AG04450 (cell line): Measurements from ENCODE around the gene CDRT15L2. TPM values are rescaled to one million over a fixed set of nuclear protein-coding genes. Genes with fewer than 3 reads are reported as not detected.
"Not testable (repeated sequence)": the region's sequence is repeated elsewhere in the genome, so short reads cannot be mapped to it uniquely, and the experiment has no call there.

Experiments used
- CTCF ChIA-PET: fragments of 300-600, 350-600 bp; formaldehyde crosslinking; extraction: SDS; loops from one replicate; lab custom pipeline; 2022; ENCODE audit warnings: antibody characterized with exemption, inconsistent platforms; lab: Charles Lee
- POLR2A ChIA-PET: fragments of 350-600 bp; formaldehyde crosslinking; extraction: SDS; loops from one replicate; lab custom pipeline; 2021; ENCODE audit warnings: antibody characterized with exemption, inconsistent platforms; lab: Yijun Ruan, JAX
- DNase-seq: peaks from one replicate; pipeline ENCODE4 v3.0.0-alpha.2; 2011; ENCODE audit warnings: low read depth, low spot score
- H3K27ac ChIP-seq: one replicate; pipeline ENCODE4 v1.5.1; 2012; ENCODE audit warnings: low read depth, low read length, control low read depth
- H3K27me3 ChIP-seq: one replicate; pipeline ENCODE4 v1.6.0; 2012; ENCODE audit warnings: low read length; ENCODE audit not compliant: control insufficient read depth, insufficient read depth
- H3K4me3 ChIP-seq: 2 replicates; pipeline ENCODE4 v1.5.1; 2011; ENCODE audit warnings: mild to moderate bottlenecking, low read depth, low read length, control low read depth
- H3K9me3 ChIP-seq: 2 replicates; pipeline ENCODE4 v1.5.1; 2012; ENCODE audit warnings: low read length; ENCODE audit not compliant: control insufficient read depth, insufficient read depth
- polyA minus RNA-seq: library from RNA; depleted of rRNA, polyadenylated mRNA; stranded (reverse); fragments of >200 nt; gene quantifications from 2 replicates; pipeline ENCODE4 v1.2.3, GENCODE V29; 2011; rRNA and poly(A)+ RNA removed
- polyA plus RNA-seq: library from polyadenylated mRNA; depleted of rRNA; stranded (reverse); fragments of >200 nt; gene quantifications from 2 replicates; pipeline ENCODE4 v1.2.3, GENCODE V29; 2011; rRNA removed

Gene CDRT15L2
- not detected in 2 replicates for polyA plus RNA-seq
- not detected in 2 replicates for polyA minus RNA-seq

DNA sequence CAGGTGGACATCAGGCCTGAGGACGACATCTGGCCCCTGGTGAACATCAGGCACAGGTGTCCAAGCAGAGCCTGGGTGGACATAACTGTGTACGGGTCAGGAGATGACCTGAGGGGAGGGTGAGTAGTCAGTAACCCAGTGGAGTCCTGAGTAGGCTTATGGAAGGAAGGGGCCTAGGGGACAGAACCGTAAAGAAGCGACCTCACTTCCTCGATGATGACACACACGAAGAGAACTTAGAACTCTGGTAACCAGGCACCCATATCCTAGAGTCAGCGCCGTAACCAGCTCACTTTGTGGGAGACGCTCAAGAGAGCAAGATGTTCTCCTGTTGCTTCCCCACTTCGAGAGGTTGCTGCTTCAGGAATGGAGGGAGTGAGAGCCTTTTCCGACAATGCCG lies at the start of gene CDRT15L2:
Gene CDRT15L2, plus strand, starts transcription at position 301 of the 400 bp plus-strand sequence. Its CDS starts 20 bp downstream, at position 321.
- POLR2A ChIA-PET, H3K9me3 ChIP-seq, DNase-seq, CTCF ChIA-PET, H3K4me3 ChIP-seq, H3K27me3 ChIP-seq, H3K27ac ChIP-seq: not testable (repeated sequence)

DNA sequence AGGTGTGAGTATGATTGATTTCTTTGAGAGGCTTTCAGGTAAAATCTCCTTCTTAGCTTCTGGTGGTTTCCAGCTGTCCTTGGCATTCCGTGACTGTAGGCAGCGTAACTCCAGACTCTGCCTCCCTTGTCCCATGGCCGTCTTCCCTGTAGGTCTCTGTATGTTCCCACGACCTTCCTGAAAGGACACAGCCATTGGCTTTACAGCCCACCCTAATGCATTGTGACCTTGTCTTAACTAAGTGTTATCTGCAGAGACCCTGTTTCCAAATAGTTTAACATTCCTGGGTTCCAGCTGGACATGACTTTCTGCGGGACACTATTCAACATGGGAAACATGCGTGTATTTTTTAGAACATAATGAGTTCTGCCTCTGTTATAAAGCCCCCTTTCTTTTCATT lies 49.4 kb upstream of the CDRT15L2 start:
- H3K9me3 ChIP-seq, DNase-seq, H3K27ac ChIP-seq, H3K4me3 ChIP-seq, H3K27me3 ChIP-seq, POLR2A ChIA-PET, CTCF ChIA-PET: not testable (repeated sequence)

DNA sequence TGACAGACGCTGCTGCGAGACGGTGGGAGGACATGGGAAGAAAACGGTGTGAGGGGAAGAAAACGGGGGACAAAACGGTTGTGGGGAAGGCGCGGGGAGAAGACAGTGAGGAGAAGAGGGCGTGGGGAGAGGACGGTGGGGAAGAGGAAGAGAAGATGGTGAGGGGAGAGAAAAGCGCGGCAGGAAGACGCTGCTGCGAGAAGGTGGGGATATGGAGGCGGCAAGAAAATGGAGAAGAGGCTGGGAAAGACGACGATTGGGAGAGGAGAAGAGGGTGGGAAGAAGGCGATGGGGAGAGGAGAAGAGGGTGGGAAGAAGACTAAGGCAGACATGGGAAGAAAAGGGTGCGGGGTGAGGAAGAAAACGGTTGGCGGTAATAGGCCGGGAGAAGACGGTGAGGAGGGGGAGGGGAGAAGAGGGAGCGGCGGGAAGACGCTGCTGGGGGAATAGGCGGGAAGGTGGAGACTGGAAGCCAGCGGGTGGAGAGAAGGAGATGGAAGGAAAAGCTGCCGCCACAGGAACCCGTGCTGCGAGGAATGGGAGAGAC lies 46.9 kb upstream of the CDRT15L2 start:
- H3K27ac ChIP-seq = peak overlapping the region; percentile 39
- DNase-seq = peak; percentile 1
- peak overlapping the region; percentile 57 for H3K4me3 ChIP-seq

DNA sequence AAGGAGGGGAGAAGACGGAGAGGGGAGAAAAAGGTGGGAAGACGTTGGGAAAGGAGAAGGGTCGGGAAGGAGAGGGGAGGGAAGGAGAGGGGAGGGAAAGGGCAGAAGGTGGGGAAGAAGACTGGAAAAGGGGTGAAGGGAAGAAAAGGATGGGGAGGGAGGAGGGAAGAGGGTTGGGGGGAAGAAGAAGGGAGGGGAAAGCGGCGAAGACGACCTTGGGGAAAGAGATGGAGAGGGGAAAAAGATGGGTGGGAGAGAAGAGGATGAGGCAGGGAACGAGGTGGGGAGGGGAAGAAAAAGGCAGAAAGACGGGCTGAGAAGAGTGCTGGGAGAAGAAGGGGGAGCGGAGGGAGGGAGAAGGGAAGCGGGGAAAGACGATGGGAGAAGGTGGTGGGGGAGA lies 46.3 kb upstream of the CDRT15L2 start:
- CTCF ChIA-PET, H3K9me3 ChIP-seq, H3K27me3 ChIP-seq, DNase-seq, POLR2A ChIA-PET: not testable (repeated sequence)
- H3K4me3 ChIP-seq = peak overlapping the region; percentile 57
- peak overlapping the region; percentile 31 for H3K27ac ChIP-seq

More for the DNA sequence above, 46.9 kb upstream of the CDRT15L2 start:
- POLR2A ChIA-PET, H3K27me3 ChIP-seq, H3K9me3 ChIP-seq, CTCF ChIA-PET: not testable (repeated sequence)

DNA sequence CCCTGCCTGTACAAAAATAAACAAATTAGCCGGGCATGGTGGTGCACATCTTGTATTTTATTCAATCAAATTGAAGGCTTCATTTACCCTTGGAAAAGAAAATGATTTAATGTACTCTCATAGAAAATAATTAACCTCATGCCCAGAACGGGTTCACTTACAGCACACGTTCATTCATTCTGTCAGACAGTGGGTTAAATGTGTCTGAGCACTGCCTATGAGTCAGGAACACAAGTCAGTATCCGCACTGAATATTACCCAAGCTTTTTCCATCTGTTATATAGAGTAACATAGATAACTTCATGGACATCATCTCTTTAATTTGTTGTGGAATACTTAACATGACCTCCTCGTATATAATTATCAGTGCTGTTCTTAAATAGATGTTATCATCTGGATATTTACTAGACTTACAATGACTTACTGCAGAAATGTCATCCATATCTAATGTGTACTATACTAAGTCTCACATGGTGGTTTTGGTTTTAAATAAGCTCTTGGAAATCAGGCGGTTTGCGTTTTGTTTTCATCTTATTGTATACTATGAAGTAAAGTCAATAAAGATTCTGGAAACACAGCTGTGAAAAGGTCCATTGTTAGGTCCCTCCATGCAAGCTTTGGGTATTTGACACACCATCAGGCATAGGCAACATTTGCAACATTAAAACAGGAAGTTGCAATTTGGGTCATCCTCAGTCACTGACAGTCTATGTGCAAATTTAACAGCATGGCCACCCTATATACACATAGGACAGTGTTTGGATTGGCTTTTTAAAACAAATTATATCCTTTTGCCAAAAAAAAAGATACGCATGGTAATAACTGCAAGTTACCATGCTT lies 44.6 kb upstream of the CDRT15L2 start:
- DNase-seq, H3K9me3 ChIP-seq, H3K27me3 ChIP-seq, H3K4me3 ChIP-seq, H3K27ac ChIP-seq, POLR2A ChIA-PET, CTCF ChIA-PET: not testable (repeated sequence)

DNA sequence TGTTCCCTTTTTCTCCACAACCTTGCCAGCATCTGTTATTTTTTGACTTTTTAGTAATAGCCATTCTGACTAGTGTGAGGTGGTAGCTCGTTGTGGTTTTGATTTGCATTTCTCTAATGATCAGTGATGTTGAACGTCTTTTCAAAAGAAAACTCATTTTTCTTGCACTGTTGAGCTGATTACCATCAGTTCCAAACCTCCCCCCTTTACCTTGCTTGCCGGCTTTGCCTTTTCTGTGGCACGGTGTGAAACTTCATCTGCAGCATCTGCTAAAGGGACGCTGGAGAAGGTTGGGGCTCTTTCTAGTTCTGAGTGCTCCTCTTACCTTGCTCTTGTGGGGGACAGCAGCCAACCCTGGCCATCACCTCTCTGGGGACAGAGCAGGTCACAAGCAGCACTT lies 39.1 kb upstream of the CDRT15L2 start:
- H3K27ac ChIP-seq, H3K9me3 ChIP-seq, H3K27me3 ChIP-seq, DNase-seq, H3K4me3 ChIP-seq, POLR2A ChIA-PET, CTCF ChIA-PET: not testable (repeated sequence)

DNA sequence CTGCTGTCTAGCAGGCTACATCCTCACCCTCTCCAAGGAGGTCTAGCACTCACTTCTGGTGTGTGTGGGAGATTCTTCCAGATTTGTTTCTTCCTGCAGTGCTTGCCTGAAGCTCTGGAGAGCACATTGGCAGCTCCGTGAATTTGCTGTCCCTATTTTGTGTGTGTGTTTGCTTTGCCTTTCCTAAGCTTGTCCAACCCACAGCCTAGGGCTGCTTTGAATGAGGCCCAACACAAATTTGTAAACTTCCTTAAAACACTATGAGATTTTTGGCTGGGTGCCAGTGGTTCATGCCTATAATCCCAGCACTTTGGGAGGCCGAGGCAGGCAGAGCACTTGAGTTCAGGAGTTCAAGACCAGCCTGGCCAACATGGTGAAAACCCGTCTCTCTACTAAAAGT lies 38.7 kb upstream of the CDRT15L2 start:
- H3K4me3 ChIP-seq, H3K27ac ChIP-seq, POLR2A ChIA-PET, H3K9me3 ChIP-seq, H3K27me3 ChIP-seq, CTCF ChIA-PET, DNase-seq: not testable (repeated sequence)

DNA sequence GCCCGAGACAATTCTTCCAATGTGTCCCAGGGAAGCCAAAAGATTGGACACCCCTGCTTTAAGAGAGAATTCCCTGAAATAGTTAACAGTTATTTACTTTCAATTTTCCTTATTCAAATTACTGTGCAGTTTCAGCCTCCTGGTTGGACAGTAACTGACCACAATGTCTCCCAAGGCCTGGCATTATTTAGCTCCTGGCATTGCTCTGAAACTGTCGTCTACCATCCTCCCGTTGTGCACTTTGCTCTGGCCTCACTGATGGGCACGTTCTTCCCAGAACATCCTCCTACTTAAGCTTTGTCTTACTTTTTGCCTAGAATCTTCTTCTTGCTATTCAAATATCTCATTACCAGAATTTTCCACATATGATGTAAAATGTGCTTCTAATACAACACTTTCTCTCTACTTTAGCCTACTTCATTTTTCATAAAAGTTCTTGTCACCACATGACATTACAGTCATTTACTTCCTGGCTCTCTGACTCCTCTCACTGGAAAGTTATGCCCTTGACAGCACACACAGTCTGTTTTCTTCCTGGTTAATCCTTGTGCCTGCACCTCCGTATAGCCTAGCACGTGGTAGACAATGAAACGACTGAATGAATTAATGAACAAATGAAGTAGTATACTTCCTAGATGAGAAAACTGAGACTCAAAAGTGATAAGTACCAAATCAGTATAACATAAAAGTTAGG lies 37.5 kb upstream of the CDRT15L2 start:
- H3K4me3 ChIP-seq, POLR2A ChIA-PET, H3K27me3 ChIP-seq, H3K9me3 ChIP-seq, CTCF ChIA-PET, H3K27ac ChIP-seq, DNase-seq: not testable (repeated sequence)

DNA sequence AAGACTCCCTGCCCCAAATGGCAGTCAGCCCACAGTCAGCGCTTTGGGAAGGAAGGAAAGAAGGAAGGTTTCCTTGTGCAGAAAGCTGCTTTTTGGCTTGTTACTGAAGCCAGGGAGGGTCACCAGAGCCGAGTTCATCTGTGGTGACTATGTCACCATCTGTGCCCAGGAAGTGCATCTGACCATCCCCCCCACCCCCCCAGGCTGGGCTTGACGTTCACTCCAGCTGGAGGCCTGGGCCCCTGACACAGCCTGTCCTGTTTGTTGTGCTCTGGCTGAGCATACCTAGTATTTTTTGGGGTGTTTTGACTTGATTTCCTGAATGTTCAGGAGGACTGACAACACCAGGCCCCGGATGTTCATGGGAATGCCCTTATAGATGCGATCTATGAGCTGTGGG lies 31.6 kb upstream of the CDRT15L2 start:
- H3K27me3 ChIP-seq, H3K4me3 ChIP-seq, H3K27ac ChIP-seq, DNase-seq, H3K9me3 ChIP-seq, CTCF ChIA-PET, POLR2A ChIA-PET: not testable (repeated sequence)

DNA sequence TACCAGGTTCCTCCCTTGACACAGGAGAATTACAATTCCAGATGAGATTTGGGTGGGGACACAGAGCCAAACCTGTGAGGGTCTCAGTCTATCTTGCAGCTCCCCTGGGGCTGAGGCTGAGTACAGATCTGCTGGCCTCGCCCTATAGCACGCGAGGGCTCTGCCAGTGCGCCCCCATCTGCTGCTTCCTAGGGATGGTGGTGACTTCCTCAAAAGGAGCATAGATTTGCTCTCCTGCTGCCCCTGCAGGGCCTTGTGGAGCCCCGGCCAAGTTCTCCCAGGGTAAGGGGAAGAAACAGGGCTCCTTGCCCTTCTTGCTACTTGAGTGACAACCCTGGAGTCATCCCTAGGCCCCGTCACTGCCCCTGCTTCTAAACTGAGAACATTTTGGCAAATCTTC lies 26.6 kb upstream of the CDRT15L2 start:
- H3K27me3 ChIP-seq, DNase-seq, H3K9me3 ChIP-seq, H3K27ac ChIP-seq, POLR2A ChIA-PET, H3K4me3 ChIP-seq, CTCF ChIA-PET: not testable (repeated sequence)

DNA sequence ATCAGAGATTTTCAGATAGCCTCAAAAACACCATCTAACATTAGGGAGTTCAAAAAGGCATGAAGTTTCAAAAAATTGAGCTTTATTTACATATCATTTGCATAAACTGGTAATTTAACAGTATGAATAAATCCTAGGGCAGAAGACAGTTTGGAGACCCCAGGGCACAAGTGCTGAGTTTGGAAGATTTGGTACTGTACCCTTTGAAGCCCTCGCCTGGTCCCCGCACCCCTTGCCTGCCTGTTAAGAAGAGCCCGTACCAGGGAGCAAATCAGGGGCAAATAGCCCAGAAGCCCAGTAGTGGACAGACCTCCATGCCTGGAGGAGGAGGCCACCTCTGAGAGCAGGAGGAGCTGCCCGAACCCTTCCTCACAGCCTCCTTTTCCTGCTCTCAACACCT lies 24.8 kb upstream of the CDRT15L2 start:
- H3K27me3 ChIP-seq, H3K4me3 ChIP-seq, H3K9me3 ChIP-seq, POLR2A ChIA-PET, CTCF ChIA-PET, DNase-seq, H3K27ac ChIP-seq: not testable (repeated sequence)
